ENCODE data around the gene PCBP3. TPM values are rescaled to one million over a fixed set of nuclear protein-coding genes. Genes with fewer than 3 reads are reported as not detected.

Gene PCBP3
- total RNA-seq, 1 donor from 2014 or later = 7.6 TPM

DNA sequence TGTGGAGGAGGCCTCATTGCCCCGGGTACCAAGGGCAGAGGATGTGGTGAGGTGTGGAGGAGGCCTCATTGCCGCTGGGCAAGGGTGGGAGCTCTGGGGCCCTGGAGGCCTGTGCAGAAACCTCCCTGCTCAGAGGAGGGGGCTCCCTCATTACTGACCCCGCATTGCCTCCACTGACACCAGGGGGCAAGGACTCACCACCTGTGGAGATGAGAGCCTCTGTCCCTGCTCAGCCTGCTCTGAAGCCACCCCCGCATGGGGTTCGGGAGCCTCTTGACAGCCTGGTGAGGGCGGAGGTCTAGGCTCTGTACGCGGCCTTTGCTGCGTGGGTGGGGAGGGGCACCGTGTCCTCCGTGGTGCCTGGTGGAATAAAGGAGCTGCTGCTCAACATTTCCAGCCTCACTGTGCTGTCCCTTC is 243.1 kb downstream of the PCBP3 start:
- no peaks in the 10 kb centered on the region for H3K36me3 Mint-ChIP-seq (ENCODE audit: unreplicated experiment)
- no peak overlapping the region for H3K27ac Mint-ChIP-seq (ENCODE audit: unreplicated experiment)
- DNase-seq (ENCODE audit: extremely low spot score, unreplicated experiment) = no peak
- TF ChIP-seq, protein P1, sequence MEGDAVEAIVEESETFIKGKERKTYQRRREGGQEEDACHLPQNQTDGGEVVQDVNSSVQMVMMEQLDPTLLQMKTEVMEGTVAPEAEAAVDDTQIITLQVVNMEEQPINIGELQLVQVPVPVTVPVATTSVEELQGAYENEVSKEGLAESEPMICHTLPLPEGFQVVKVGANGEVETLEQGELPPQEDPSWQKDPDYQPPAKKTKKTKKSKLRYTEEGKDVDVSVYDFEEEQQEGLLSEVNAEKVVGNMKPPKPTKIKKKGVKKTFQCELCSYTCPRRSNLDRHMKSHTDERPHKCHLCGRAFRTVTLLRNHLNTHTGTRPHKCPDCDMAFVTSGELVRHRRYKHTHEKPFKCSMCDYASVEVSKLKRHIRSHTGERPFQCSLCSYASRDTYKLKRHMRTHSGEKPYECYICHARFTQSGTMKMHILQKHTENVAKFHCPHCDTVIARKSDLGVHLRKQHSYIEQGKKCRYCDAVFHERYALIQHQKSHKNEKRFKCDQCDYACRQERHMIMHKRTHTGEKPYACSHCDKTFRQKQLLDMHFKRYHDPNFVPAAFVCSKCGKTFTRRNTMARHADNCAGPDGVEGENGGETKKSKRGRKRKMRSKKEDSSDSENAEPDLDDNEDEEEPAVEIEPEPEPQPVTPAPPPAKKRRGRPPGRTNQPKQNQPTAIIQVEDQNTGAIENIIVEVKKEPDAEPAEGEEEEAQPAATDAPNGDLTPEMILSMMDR (IDR thresholded peaks at IDR 0.05) = no peak
- H3K4me3 Mint-ChIP-seq (ENCODE audit: unreplicated experiment) = no peak overlapping the region
- H3K9me3 Mint-ChIP-seq (ENCODE audit: unreplicated experiment) = no peaks in the 10 kb centered on the region
- H3K4me1 Mint-ChIP-seq (ENCODE audit: unreplicated experiment) = peaks cover 9% of the 10 kb centered on the region
- H3K27me3 Mint-ChIP-seq (ENCODE audit: unreplicated experiment) = peaks cover 37% of the 10 kb centered on the region

DNA sequence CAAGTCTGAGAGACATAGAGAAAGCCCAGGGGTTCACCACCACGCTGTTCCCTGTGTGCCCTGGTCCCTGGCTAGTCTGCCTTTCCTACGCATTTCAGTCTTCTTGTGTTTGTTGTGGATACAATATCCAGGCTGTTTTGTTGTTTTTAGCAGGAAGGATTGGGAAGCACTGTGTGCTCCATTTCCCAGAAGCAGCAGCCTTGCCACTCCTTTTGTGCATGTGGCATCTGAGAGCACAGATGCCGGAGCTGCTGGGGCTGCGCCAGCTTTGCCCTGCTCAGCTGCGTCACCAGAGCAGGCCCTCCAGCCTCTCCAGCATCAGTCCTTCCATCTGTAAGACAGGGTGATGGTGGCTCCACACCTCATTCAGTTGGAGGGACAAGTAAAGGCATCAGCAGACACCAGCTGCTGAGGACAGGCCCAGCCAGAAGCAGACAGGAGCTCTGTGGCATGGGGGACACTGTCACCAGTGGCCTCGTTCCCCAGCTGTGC is 243.6 kb downstream of the PCBP3 start:
- no peak overlapping the region for H3K27ac Mint-ChIP-seq (ENCODE audit: unreplicated experiment)
- H3K9me3 Mint-ChIP-seq (ENCODE audit: unreplicated experiment) = no peaks in the 10 kb centered on the region
- H3K36me3 Mint-ChIP-seq (ENCODE audit: unreplicated experiment) = no peaks in the 10 kb centered on the region
- TF ChIP-seq, protein P1 (IDR thresholded peaks at IDR 0.05) = no peak
- H3K4me1 Mint-ChIP-seq (ENCODE audit: unreplicated experiment) = peaks cover 9% of the 10 kb centered on the region
- peaks cover 37% of the 10 kb centered on the region for H3K27me3 Mint-ChIP-seq (ENCODE audit: unreplicated experiment)
- no peak for DNase-seq (ENCODE audit: extremely low spot score, unreplicated experiment)
- no peak overlapping the region for H3K4me3 Mint-ChIP-seq (ENCODE audit: unreplicated experiment)

DNA sequence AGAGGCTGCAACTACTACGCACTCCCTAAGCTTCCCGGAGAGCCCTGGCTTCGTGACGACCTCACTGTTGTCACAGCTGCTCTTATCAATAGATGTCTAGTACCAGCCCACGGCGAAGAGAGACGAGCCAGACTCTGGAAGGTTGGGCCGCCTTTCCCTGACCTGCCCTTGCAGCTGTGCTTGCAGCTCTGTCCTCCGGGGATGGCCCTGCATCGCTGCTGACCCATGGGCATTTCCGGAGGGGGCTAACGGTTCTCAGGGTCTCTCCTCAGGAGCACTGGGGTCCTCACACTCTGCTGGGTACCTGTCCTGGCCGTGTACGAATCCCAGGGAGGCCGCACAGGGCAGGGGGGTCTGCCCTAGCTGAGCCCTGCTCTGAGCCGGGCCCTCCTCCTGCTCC is 244.3 kb downstream of the PCBP3 start:
- Mint-ChIP-seq H3K4me1 (ENCODE audit: unreplicated experiment) (peaks cover 9% of the 10 kb centered on the region), H3K27me3 (ENCODE audit: unreplicated experiment) (peaks cover 32% of the 10 kb centered on the region), H3K9me3 (ENCODE audit: unreplicated experiment) (no peaks in the 10 kb centered on the region), H3K36me3 (ENCODE audit: unreplicated experiment) (no peaks in the 10 kb centered on the region), H3K4me3 (ENCODE audit: unreplicated experiment) (no peak overlapping the region), H3K27ac (ENCODE audit: unreplicated experiment) (no peak overlapping the region)
- no peak for DNase-seq (ENCODE audit: extremely low spot score, unreplicated experiment)
- TF ChIP-seq, protein P1 (IDR thresholded peaks at IDR 0.05) = no peak

DNA sequence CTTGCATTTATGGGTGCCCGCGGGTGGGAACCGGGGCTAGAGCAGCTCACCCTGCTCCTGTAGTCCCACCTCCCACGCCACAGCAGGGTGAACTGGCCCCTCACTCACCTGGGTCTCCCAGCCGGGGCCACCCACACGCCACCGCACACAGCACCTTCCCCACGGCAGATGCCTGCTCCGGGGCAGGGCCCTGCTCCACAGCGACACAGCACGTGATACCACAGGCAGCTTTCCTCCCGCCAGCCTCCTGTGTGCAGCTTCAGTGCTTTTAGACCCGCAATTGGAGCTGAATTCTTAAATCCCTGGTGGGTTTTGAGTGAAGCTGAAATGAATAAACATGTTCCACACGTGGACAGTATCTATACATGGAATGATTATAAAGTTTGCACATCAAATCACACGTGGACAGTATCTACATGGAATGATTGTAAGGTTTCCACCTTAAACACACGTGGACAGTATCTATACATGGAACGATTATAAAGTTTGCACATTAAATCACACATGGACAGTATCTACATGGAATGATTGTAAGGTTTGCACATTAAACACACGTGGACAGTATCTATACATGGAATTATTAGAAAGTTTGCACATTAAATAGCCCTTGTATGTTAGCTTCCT is 245.0 kb downstream of the PCBP3 start:
- no peak for DNase-seq (ENCODE audit: extremely low spot score, unreplicated experiment)
- TF ChIP-seq, protein P1 (IDR thresholded peaks at IDR 0.05) = no peak
- Mint-ChIP-seq H3K4me3 (ENCODE audit: unreplicated experiment) (no peak overlapping the region), H3K27me3 (ENCODE audit: unreplicated experiment) (peaks cover 30% of the 10 kb centered on the region), H3K27ac (ENCODE audit: unreplicated experiment) (no peak overlapping the region), H3K9me3 (ENCODE audit: unreplicated experiment) (no peaks in the 10 kb centered on the region), H3K36me3 (ENCODE audit: unreplicated experiment) (no peaks in the 10 kb centered on the region), H3K4me1 (ENCODE audit: unreplicated experiment) (peaks cover 13% of the 10 kb centered on the region)

DNA sequence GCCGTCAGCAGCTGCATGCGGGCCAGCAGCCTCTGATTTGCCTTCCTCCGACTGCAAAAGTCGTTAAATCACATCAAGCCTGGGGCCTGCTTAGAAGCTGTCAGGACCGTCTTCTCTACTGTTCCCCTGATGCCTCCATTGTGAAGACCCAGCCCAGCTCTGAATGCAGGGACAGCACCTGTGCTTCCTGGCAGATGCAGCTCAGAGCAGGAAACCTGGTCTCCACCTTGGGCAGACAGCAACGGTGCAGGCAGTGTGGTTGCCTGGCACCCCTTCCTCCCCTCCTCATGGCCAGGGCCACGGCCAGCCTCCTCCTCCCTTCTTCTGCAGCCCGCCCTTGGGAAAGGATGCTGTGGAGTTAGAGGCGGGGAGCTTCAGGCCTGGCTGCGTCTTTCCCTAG is 245.7 kb downstream of the PCBP3 start:
- TF ChIP-seq, protein P1 (IDR thresholded peaks at IDR 0.05) = no peak
- Mint-ChIP-seq H3K27ac (ENCODE audit: unreplicated experiment) (no peak overlapping the region), H3K36me3 (ENCODE audit: unreplicated experiment) (no peaks in the 10 kb centered on the region), H3K4me1 (ENCODE audit: unreplicated experiment) (peaks cover 15% of the 10 kb centered on the region), H3K4me3 (ENCODE audit: unreplicated experiment) (no peak overlapping the region), H3K27me3 (ENCODE audit: unreplicated experiment) (peaks cover 28% of the 10 kb centered on the region), H3K9me3 (ENCODE audit: unreplicated experiment) (no peaks in the 10 kb centered on the region)
- no peak for DNase-seq (ENCODE audit: extremely low spot score, unreplicated experiment)
